HUES64 (cell line): ENCODE results near the gene DDX5.
"Not testable (repeated sequence)": the region's sequence is repeated elsewhere in the genome, so short reads cannot be mapped to it uniquely, and the experiment has no call there.

ENCODE experiments used
- H3K27ac ChIP-seq: 2 replicates; pipeline ENCODE4 v1.7.0; 2013; ENCODE audit warnings: low read depth, low read length, inconsistent platforms
- H3K27me3 ChIP-seq: 2 replicates; pipeline ENCODE4 v1.6.1; 2013; ENCODE audit warnings: mild to moderate bottlenecking, low read length; ENCODE audit not compliant: insufficient read depth
- H3K36me3 ChIP-seq: 2 replicates; pipeline ENCODE4 v1.6.1; 2013; ENCODE audit warnings: mild to moderate bottlenecking, low read length; ENCODE audit not compliant: insufficient read depth
- H3K4me1 ChIP-seq: 2 replicates; pipeline ENCODE4 v1.6.1; 2013; ENCODE audit warnings: mild to moderate bottlenecking, low read length, moderate library complexity; ENCODE audit not compliant: insufficient read depth
- H3K4me3 ChIP-seq: 2 replicates; pipeline ENCODE4 v1.5.1; 2013; ENCODE audit warnings: mild to moderate bottlenecking, low read length, moderate library complexity
- H3K9ac ChIP-seq: 2 replicates; pipeline ENCODE4 v1.6.1; 2013; ENCODE audit warnings: mild to moderate bottlenecking, low read depth, low read length
- H3K9me3 ChIP-seq: 2 replicates; pipeline ENCODE4 v1.6.1; 2013; ENCODE audit warnings: low read depth, low read length; ENCODE audit not compliant: insufficient read depth
- WGBS: fragments of 150-250, 120-280 bp; methylation state at CpG from one replicate; pipeline ENCODE4 v1.1.7; 2013; ENCODE audit warnings: missing lambda C conversion rate; 5-methylcytosine and 5-hydroxymethylcytosine counted together

Gene DDX5

DNA sequence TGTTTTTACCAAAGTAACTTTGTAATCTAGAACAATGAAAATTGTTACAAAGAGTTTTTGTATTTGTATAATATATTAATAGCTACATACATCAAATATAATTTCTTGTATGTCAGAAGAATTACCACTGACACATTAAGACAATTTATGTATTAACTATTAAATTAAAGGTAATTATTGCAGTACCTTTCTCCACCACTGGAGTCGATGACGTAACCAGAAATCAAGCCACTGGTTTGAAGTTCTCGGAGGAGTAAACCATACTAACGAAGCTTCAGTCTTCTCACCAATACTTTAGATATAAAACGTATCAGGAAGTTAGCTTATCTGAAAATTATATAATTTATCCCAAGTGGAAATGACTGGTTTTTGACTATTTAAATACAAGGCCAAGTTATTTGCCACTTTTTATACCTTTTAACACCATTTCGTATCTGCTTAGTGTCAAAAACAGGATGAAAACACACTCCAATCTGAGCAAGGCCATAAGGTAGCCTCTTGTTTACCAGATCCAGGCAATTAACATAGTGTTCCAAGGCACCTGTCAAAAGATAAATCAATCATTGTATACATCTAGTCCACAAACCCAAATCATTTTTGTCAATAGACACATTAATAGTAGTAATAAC lies 13.5 kb downstream of the DDX5 start:
- Histone ChIP-seq H3K36me3 (peaks cover 68% of the 10 kb centered on the region), H3K4me3 (no peak overlapping the region), H3K27me3 (no peaks in the 10 kb centered on the region), H3K4me1 (peaks cover under 1% of the 10 kb centered on the region; the same call in 1 of the 2 replicates), H3K9me3 (peaks cover 3% of the 10 kb centered on the region; the same call in 1 of the 2 replicates), H3K27ac (no peak overlapping the region), H3K9ac (no peak overlapping the region)
- WGBS = 90% methylated on average over 5 of the region's 6 CpGs

DNA sequence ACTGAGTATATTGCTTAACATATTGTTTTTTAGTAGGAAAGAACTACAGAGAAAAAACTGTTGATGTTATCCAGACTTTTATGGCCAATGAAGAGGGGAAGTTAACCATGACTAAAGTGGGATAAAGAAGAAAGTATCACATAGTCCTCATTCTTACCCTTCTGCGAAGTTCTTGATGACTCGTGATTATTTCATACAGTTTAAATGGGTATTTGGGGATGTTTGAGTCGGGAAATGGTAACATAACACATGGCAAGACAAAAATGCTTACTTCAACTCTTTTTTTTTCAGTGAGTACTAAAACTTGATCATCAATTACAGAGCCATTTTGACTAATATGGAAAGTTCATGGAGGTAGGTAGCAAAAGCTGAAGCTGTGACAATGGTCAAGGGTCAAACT lies 14.1 kb downstream of the DDX5 start:
- H3K27ac ChIP-seq = no peak overlapping the region
- H3K9ac ChIP-seq = no peak overlapping the region
- no peaks in the 10 kb centered on the region for H3K27me3 ChIP-seq
- no peaks in the 10 kb centered on the region; the same call in 1 of the 2 replicates for H3K4me1 ChIP-seq
- no CpG with 5 or more reads among the region's 3 CpGs for WGBS
- H3K9me3 ChIP-seq = peaks cover 3% of the 10 kb centered on the region; the same call in 1 of the 2 replicates
- H3K36me3 ChIP-seq = peaks cover 73% of the 10 kb centered on the region
- no peak overlapping the region for H3K4me3 ChIP-seq

DNA sequence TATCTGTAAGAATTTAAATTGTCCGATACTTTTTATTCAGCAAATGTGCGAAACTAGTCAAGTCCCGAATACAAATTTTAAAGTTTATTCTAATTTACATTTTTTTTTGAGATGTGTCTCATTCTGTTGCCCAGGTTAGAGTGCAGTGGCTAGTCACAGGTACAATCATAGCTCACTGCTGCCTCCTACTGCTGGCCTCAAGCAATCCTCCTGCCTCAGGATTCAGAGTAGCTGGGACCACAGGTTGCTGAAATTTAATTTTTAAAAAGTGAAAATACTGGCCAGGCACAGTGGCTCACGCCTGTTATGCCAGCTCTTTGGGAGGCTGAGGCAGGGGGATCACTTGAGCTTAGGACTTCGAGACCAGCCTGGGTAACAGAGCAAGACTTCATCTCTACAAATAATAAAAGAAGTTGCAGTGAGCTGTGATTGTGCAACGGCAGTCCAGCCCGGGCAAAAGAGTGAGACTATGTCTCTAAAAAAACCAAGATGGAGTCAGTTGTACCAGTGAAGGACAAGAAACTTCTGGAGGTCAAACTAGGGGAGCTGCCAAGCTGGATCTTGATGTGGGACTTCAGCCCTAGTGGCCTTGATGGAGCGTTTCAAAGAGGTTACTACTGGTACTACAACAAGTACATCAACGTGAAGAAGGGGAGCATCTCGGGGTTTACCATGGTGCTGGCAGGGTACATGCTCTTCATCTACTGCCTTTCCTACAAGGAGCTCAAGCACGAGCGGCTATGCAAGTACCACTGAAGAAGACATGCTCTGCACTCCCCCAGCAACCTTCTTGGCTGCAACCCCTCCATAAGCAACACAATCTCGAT lies 14.8 kb downstream of the DDX5 start:
- Histone ChIP-seq H3K9me3 (peaks cover 3% of the 10 kb centered on the region; the same call in 1 of the 2 replicates), H3K4me1 (no peaks in the 10 kb centered on the region; the same call in 1 of the 2 replicates), H3K36me3 (peaks cover 80% of the 10 kb centered on the region), H3K9ac (no peak overlapping the region), H3K27me3 (no peaks in the 10 kb centered on the region), H3K4me3 (no peak overlapping the region), H3K27ac (no peak overlapping the region)
- 95% methylated on average over 12 of the region's 13 CpGs for WGBS

DNA sequence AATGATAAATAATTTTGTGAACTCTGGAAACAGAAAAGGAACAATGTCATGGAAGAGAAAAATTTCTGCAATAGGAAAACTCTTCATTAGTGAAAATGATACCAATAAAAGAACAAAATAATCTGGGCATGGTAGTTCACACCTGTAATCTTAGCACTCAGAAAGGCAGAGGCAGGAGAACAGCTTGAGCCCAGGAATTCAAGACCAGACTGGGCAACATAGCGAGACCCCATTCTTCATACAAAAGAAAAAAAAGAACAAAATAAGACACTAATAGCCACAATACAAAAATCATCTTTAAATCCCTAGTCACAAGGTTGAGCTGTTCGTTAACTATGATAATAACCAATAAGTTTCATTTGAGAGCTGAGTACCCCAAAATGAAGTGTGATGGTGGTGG lies 17.8 kb downstream of the DDX5 start:
- Histone ChIP-seq H3K9me3 (peaks cover 3% of the 10 kb centered on the region; the same call in 1 of the 2 replicates), H3K27me3 (no peaks in the 10 kb centered on the region), H3K4me1 (no peaks in the 10 kb centered on the region), H3K27ac (no peak overlapping the region), H3K36me3 (peaks cover 99% of the 10 kb centered on the region), H3K9ac (no peak overlapping the region), H3K4me3 (no peak overlapping the region)
- WGBS = 96% methylated on average over 2 of the region's 2 CpGs

DNA sequence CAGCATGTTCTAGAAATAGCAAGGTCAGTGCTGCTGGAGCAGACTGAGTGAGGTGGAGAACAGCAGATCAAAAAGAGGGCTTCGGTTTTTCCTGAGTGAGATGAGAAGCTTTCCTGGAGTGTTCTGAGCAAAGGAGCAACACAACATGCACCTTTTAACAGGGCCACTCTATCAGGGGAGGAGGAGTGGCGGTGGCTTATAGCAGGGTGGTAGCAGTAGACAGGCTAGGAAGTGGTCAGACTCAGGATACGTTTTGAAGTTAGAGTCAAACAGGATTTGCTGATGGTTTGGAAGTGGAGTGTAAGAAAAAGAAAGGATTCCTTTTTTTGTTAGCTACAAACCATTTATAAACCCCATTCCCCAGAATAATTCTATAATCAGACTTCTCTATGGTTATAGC lies 21.7 kb downstream of the DDX5 start:
- no peak overlapping the region for H3K9ac ChIP-seq
- H3K27me3 ChIP-seq = no peaks in the 10 kb centered on the region
- H3K27ac ChIP-seq = no peak overlapping the region
- no peak overlapping the region for H3K4me3 ChIP-seq
- H3K4me1 ChIP-seq = no peaks in the 10 kb centered on the region
- H3K9me3 ChIP-seq = no peaks in the 10 kb centered on the region
- peaks cover 95% of the 10 kb centered on the region for H3K36me3 ChIP-seq
- WGBS = 91% methylated on average over 3 of the region's 3 CpGs

DNA sequence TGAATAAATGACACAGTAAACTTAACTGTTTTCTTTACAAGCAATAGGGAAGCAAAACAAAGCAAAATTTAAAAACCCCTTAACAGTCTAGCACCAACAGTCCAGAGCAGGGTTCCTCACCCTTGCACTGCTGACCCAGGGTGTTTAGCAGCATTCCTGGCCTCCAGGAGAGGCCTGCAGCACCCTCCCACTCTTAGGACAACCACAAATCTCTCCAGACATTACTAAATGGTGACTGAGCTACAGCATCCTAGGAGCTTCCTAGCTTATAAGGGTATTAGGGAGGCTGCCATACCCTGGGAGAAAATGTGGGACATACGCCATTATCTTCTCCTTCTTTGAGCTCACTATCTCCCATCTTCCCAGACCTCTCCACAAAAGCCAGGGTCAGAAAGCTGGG lies 25.1 kb downstream of the DDX5 start:
- no peaks in the 10 kb centered on the region for H3K4me1 ChIP-seq
- H3K9ac ChIP-seq = no peak overlapping the region
- H3K36me3 ChIP-seq = peaks cover 84% of the 10 kb centered on the region
- no peaks in the 10 kb centered on the region for H3K9me3 ChIP-seq
- 83% methylated on average over 1 of the region's 1 CpG for WGBS
- H3K4me3 ChIP-seq = no peak overlapping the region
- H3K27ac ChIP-seq = no peak overlapping the region
- H3K27me3 ChIP-seq = no peaks in the 10 kb centered on the region

DNA sequence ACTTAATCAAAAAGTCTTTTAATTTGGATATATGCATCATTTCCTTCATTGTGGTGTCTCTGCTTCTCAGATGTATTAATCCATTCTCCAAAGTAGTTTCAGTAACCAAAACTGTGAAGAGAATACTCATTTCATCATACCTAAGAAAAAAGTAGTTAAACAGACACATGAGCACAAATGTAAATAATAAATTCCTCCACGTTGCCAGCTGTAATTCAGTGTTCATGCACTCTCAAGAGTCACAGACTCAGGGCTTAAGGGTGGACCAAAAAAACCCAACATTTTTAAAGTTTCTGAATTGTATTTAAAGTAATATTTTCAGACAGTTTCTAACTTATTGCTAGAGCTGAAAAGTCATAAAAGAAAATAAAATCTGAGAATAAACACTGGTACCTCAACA lies 28.2 kb downstream of the DDX5 start:
- Histone ChIP-seq H3K9ac (no peak overlapping the region), H3K4me3 (no peak overlapping the region), H3K4me1 (no peaks in the 10 kb centered on the region), H3K36me3 (peaks cover 53% of the 10 kb centered on the region), H3K27ac (no peak overlapping the region), H3K27me3 (no peaks in the 10 kb centered on the region), H3K9me3 (no peaks in the 10 kb centered on the region)
- 83% methylated on average over 1 of the region's 1 CpG for WGBS

DNA sequence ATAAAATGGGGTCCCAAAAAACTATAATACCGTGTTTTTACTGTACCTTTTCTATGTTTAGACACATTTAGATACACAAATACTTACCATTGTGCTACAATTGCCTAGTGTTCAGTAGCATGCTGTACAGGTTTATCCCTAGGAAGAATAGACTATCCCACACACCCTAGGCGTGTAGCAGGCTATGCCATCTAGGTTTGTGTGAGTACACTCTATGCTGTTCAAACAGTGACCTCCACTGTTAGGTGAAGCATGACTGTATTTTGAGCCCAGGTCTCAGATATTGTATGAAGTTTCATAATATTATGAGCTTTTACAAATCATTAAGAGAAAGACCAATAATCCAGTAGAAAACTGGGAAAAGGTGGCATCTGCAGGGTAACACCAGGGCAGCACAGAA lies 33.5 kb downstream of the DDX5 start:
- no peak overlapping the region for H3K9ac ChIP-seq
- no peak overlapping the region for H3K27ac ChIP-seq
- WGBS = 93% methylated on average over 2 of the region's 2 CpGs
- H3K9me3 ChIP-seq = no peaks in the 10 kb centered on the region
- no peak overlapping the region for H3K4me3 ChIP-seq
- H3K27me3 ChIP-seq = no peaks in the 10 kb centered on the region
- 0 out of 2 replicates have a peak, but pooled peaks cover 7% of the 10 kb centered on the region for H3K4me1 ChIP-seq
- peaks cover 8% of the 10 kb centered on the region for H3K36me3 ChIP-seq

DNA sequence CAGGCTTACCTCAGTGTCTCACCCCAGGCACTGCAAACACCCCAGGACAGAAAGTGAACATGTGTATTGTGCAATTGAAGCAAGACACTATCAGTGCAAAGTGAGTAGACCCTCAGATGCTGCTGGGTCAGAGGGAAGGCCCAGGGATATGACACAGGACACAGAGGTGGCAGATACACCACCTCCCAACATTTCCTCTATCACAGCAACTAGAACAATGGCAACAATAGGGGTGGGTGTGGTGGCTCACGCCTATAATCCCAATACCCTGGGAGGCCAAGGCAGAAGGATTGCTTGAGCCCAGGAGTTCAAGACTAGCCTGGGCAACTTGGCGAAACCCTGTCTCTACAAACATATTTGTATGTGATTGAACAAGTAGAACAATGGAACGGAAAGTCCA lies 34.6 kb downstream of the DDX5 start:
- Histone ChIP-seq H3K27me3 (no peaks in the 10 kb centered on the region), H3K4me3 (no peak overlapping the region), H3K4me1 (0 out of 2 replicates have a peak, but pooled peaks cover 7% of the 10 kb centered on the region), H3K9ac (no peak overlapping the region), H3K27ac (no peak overlapping the region), H3K36me3 (no peaks in the 10 kb centered on the region), H3K9me3 (no peaks in the 10 kb centered on the region)
- 86% methylated on average over 3 of the region's 3 CpGs for WGBS

DNA sequence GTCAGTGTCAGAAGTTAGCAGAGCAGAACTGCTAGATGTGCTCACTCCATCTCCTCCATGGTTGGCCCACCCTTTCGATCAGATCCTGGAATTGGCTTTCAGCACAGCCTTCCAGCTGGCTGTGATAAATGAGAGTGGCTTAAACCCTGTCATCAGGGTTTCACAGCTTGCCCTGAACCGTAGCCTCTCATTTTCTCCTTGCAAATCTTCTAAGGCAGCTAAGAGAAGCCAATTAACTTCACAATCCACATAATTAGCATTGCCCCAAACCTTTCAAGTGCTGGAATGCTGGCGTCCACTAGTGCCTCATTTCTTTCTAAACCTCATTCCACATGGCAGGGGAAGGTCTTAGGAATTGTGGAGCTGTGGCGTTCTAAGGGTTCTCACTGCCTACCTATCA lies 35.5 kb downstream of the DDX5 start:
- H3K9ac ChIP-seq = no peak overlapping the region
- 0 out of 2 replicates have a peak, but pooled peaks cover 7% of the 10 kb centered on the region for H3K4me1 ChIP-seq
- H3K9me3 ChIP-seq = no peaks in the 10 kb centered on the region
- H3K36me3 ChIP-seq = no peaks in the 10 kb centered on the region
- no peak overlapping the region for H3K27ac ChIP-seq
- no peaks in the 10 kb centered on the region for H3K27me3 ChIP-seq
- WGBS = 41% methylated on average over 4 of the region's 4 CpGs
- no peak overlapping the region for H3K4me3 ChIP-seq

DNA sequence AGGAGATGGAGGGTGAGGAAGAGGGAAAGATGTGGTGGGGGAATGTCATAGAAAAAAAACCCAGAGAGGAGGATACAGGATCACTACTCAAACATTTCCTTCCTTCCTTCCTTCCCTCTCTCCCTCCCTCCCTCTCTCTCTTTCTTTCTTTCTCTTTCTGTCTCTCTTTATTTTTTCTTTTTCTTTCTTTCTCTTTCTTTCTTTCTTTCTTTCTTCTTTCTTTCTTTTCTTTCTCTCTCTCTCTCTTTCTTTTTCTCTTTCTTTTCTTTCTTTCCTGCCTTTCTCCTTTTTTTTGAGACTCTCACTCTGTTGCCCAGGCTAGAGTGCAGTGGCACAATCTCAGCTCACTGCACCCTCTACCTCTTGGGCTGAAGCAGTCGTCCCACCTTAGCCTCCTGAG lies 39.3 kb downstream of the DDX5 start:
- not testable (repeated sequence) for H3K4me3 ChIP-seq, H3K9ac ChIP-seq, H3K9me3 ChIP-seq, H3K27me3 ChIP-seq, H3K36me3 ChIP-seq, H3K4me1 ChIP-seq, H3K27ac ChIP-seq
- 94% methylated on average over 1 of the region's 1 CpG for WGBS
